ENCODE results near the gene CERS4.
"Not testable (repeated sequence)": the region's sequence is repeated elsewhere in the genome, so short reads cannot be mapped to it uniquely, and the experiment has no call there.

Gene CERS4

DNA sequence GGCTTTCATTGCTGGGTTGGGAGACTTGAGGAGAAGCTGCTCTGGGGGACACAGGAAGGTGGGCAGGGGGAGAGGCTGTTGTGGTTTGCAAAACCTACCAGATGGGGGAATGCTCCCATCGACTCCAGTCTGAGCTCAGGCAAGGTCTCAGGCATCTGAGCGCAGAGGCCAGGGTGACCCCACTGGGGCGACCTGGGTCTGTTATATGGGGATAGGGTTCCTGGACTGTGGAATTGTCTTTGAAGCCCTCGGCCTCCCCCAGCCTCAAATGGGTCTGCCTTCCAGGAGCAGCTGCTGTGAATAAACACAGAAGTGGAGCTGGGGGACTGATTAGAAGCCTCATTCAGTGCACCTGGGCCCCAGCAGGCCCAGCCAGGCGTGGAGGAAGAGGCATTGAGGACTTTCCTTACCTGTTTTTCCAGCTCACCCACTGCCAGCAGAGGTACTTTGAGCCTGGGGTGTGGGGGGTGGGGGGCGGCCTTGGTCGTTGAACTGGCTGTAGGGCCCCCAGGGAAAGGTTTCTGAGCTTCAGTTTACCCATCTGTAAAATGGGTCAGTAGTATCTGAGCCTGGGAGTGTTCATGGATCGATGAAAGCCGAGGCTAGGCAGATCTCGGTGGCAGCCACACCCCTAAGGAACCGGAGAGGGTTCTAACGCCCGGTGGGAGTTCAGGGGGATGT lies 1.4 kb downstream of the CERS4 start:
- DNase-seq, result no peak

DNA sequence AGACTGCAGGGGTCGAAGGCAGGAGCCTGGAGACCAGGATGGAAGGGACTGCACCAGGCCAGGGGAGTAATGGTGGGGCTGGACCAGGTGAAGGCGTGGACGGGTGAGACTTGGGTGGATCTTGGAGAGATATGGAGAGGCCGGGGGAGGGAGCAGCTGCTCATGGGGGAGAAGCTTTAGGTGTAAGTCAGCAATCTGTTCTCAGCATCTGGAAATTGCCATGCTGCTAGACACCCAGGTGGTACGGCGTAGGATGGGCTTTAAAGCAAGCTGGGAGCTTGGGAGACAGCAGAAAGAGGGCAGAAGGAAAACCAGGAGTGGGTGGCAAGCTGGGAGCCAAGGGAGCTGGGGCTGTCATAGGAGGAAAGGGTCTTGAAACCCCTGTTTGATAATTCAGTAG lies 3.0 kb downstream of the CERS4 start:
- DNase-seq, result no peak

DNA sequence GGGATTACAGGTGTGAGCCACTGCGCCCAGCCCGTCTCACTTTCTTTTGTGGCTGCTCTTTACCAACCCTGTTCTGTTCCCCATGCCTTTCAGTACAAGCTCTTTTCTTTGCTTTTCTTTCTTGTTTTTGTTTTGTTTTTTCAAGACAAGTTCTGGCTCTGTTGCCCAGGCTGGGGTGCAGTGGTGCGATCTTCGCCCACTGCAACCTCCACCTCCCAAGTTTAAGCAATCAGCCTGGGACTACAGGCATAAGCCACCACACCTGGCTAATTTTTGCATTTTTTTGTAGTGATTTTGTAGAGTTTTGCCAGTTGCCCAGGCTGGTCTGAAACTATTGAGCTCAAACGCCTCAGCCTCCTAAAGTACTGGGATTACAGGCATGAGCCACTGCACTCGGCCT lies 3.7 kb downstream of the CERS4 start:
- no peak for DNase-seq

DNA sequence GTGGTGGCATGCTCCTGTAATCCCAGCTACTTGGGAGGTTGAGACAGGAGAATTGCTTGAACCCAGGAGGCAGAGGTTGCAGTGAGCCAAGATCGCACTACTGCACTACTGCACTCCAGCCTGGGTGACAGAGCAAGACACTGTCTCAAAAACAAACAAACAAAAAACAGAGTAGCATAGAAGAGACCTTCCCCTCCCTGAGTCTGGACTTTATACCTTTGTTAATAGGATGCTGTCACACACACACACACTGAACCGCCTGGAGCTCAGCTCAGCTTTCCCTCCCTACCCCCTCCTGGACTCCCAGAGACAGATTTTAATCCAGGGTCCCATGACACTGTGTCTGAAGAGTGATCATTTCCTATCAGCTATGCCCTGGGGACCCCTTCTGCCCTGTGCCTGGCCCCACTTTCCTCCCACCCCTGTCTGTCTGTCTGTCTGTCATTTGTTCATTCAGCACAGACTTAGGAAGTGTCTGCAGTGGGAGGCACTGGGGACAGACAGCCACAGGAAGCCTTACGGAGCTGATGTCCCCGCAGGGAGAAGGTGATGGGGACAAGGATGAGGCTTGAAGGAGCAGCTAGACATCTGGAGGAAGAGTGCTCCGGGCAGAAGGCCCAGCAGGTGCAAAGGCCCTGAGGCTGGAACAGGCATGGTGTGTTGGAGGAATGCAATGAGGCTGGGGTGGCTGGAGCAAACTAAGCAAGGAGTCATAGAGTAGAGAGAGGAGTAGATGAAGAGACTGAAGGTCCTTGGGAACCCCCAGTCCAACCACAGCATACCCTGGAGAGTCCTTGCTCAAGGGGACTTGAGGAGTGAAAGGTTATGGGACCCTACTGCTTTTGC lies 4.9 kb downstream of the CERS4 start:
- no peak for DNase-seq

DNA sequence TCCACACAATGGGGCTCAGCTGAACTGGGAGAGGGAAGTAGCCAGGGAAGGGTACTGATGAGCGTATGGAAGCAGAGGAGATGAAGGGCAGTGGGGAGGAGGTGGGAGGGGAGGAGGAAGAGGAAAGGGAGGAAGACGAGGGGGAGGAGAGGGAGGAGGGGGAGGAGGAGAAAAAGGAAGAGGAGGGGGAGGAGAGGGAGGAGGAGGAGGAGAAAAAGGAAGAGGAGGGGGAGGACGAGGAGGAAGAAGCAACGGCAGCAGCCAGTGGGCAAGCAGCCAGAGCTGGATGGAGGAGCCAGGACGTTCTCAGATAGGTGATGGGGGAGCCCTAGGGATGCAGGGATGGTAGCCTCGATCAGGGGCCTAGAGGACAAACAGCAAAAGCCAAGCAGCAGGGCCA lies 5.6 kb downstream of the CERS4 start:
- DNase-seq, result no peak

DNA sequence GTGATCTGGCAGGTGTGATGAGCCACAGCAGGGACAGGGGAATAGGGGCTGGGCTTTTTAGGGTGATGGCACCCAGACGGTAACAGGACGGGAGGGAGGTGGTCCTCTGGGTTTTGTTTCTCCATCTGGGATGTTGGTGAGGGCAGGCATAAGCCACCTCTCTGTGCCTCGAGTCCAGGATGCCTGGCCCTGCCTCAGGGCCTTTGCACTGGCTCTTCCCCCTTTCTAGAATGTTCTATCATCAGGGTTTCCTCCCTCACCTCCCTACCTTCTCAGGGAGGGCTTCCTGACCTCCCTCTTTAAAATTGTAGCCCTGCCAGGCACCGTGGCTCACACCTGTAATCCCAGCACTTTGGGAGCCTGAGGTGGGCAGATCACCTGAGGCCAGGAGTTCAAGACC lies 6.6 kb downstream of the CERS4 start:
- DNase-seq, result no peak

DNA sequence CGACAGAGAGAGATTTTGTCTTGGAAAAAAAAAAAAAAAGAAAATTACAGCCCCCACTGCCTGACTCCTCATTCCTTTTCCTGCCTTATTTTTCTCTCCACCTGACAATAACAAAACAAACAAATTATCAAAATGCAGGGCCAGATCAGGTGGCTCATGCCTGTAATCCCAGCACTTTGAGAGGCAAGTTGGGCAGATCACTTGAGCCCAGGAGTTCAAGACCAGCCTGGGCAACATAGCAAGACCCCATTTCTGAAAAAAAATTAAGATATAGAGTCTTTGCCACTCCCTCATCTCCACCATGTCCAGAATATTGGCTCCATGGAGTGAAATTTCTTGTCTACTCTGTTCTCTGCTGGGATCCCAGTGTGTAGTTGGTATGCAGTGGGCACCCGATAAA lies 7.2 kb downstream of the CERS4 start:
- no peak for DNase-seq

DNA sequence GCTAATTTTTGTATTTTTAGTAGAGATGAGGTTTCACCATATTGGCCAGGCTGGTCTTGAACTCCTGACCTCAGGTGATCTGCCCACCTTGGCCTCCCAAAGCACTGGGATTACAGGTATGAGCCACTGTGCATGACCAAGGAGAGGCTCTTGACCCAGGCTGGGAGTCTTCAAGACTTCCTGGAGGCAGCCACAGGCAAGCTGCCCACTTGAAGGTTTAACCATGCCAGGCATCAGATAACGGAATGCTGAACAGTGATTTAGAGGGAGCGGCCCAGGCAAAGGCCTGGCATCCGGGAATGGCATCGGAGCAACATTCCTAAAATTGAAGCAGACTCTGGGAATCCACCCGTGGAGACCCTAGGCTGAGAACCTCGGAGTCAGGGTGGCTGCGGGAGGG lies 9.0 kb downstream of the CERS4 start:
- DNase-seq, result not testable (repeated sequence)

DNA sequence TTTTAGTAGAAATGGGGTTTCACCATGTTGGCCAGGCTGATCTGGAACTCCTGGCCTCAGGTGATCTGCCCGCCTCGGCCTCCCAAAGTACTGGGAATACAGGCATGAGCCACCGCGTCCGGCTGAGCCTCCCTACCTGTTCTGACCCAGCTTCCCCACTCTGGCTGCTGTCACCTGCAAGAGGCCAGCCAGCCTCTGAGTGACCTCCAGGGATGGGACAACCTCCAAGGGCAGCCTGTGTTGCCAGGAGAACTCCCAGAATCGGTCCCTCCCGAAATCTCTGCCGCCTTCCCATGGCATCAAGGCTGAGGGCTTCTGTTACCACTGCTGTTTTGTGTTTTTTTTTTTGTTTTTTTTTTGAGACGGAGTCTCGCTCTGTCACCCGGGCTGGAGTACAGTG lies 11.3 kb downstream of the CERS4 start:
- no peak for DNase-seq

DNA sequence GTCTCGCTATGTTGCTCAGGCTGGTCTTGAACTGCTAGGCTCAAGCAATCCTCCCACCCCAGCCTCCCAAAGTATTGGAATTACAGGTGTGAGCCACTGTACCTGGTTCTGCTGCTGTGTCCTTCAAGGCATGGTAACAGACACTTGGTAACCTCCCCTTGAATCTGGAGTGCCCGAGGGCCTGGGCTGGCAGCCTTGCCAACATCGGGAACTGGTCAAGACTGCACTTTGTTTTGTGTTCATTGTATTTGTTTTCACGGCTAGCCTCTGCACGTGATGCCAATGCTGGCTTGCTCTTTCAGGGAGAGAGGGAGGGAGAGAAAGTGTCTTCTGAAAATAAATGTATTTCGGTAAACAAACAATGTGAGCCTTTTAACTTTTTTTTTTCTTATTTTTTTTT lies 12.0 kb downstream of the CERS4 start:
- DNase-seq, result no peak

DNA sequence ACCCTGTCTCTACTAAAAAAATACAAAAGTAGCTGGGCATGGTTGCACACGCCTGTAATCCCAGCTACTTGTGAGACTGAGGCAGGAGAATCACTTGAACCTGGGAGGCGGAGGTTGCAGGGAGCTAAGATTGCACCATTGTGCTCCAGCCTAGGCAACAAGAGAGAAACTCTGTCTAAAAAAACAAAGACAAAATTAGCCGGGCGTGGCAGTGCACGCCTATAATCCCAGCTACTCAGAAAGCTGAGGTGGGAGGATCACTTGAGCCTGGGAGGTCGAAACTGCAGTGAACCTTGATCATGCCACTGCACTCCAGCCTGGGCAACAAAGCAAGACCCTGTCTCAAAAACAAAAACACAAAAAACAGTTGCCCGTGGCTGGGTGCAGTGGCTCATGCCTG lies 14.3 kb downstream of the CERS4 start:
- not testable (repeated sequence) for DNase-seq

DNA sequence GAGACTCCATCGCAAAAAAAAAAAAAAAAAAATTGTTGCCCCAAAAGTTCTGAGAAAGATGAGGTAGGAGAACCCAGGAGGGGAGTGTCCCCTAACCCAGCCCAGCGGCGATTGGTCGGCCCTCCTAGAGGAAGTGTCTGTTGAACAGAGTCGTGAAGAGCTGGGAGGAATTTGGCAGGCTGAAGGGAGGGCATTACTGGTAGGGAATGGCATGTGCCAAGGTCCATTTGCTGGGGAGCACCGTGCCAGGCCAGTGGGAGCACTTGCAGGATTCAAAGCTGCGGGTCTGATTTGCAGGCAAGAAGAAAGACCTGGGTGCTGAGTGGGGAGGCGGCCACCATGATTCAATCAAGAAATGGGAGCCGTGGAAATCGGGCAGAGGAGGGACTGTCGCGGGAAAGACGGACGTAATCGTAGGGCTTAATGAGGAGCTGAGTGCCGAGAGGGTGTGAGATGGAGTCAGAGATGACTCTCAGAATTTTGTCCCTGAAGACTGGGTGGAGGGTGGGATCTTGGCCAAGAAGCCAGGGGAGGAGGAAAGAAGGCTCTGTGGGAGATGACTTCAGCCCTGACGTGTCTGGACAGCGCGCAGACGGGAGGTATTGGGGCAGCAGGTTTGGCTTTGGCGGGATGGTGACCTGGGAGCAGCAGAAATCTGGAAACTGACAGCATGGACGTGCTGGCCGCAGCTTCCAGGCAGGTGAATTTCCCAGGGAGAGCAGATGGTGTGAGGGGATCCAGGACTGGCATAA lies 15.4 kb downstream of the CERS4 start:
- DNase-seq, result no peak

DNA sequence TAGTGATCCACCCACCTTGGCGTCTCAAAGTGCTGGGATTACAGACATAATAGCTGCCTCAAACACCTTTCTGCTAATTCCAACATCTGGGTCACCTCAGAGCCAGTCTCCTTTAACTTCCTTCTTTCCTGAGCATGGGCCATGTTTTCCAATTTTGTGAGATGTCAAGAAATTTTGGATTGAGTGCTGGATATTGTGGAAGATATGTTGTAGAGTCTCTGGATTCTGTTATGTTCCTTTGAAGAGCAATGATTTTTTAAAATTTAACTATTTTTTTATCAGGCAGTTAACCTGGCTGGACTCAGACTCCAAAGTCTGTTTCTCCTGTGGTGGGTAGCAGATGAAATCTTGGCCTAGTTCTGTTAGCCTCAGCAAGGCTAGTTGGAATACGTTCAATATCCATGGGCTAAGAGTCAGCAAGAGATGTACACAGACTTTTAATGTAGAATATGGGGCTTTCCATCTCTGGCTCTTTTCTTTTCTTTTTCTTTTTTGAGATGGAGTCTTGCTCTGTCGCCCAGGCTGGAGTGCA lies 22.0 kb downstream of the CERS4 start:
- no peak for DNase-seq

DNA sequence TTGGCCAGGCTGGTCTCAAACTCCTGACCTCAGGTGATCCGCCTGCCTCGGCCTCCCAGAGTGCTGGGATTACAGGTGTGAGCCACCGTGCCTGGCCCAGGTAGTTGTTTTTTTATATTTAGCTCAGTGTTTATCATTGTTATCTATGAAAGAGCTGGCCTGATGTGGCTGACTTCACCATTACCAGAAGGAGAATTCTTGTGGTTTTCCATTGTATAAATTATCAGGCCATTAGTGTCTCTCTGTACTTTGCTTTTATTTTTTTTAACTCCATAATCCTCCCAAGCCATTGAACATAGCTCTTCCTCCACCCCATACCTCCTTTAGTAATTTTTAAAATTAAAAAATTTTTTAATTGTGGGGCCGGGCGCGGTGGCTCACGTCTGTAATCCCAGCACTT lies 24.2 kb downstream of the CERS4 start:
- DNase-seq, result no peak

DNA sequence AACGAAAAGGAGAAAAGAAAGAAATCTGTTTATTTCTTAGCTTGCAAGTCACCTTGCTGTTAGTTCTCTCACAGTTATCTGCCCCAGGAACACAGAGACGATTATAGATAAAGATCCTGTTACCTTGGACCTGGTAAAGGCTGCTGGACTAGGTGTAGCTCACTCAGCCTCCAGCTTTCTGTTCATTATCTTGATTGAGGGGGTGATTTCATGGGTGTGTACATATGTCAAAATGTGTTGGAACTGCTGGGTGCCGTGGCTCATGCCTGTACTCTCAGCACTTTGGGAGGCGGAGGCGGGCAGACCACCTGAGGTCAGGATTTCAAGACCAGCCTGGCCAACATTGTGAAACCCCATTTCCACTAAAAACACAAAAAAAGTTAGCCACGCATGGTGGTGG lies 27.9 kb downstream of the CERS4 start:
- DNase-seq, result no peak

DNA sequence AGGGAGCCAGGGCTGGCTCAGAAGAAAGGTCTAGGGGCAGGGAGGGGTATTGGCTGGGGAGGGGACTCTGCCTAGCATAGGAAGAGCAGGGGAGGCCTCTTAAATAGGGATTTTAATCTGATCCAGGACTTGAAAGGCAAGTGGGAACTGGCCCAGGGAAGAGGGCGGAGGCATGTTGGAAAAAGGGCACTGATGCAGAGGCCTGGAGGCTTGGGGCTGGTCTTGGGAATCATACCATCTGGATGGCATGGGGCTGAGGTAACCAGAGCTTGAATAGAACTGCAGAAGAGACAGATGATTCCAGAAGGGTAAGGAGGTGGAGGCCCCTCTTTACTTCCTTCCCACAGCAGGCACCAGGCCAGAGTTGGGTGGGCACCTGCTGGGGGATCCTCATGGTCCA lies 29.1 kb downstream of the CERS4 start:
- no peak for DNase-seq

DNA sequence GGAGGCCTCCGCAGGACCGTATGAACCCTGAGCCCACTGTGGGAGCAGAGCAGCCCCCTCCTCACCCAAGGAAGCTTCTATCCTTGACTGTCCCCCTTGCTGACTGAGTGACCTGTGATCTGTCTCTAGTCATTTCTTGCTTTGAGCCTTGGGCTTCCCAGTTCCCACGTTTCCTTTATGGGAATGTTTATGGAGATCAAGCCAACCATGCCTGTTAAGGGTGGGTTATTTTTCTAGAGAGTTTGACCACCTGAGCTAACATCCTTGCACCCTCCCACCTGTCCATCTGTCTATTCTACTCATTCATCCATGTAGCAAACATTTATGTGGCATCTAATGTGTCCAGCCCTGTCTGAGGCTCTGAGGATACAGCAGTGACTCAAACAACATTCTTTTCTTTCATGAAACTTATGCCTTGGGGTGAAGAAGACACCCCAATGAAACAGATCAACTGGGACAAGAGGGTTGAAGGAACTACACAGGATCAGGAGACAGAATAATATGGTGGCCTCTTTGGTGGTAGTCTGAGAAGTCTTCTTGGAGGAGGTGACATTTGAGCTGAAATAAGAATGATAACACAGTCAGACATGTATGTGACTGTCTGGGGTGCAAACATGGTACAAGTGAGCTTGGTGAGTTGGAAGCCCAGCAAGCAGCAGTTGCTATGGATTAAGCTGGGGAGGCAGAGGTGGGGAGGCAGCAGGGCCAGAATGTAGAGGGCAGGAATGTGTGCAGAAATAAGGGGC lies 30.5 kb downstream of the CERS4 start:
- no peak for DNase-seq

DNA sequence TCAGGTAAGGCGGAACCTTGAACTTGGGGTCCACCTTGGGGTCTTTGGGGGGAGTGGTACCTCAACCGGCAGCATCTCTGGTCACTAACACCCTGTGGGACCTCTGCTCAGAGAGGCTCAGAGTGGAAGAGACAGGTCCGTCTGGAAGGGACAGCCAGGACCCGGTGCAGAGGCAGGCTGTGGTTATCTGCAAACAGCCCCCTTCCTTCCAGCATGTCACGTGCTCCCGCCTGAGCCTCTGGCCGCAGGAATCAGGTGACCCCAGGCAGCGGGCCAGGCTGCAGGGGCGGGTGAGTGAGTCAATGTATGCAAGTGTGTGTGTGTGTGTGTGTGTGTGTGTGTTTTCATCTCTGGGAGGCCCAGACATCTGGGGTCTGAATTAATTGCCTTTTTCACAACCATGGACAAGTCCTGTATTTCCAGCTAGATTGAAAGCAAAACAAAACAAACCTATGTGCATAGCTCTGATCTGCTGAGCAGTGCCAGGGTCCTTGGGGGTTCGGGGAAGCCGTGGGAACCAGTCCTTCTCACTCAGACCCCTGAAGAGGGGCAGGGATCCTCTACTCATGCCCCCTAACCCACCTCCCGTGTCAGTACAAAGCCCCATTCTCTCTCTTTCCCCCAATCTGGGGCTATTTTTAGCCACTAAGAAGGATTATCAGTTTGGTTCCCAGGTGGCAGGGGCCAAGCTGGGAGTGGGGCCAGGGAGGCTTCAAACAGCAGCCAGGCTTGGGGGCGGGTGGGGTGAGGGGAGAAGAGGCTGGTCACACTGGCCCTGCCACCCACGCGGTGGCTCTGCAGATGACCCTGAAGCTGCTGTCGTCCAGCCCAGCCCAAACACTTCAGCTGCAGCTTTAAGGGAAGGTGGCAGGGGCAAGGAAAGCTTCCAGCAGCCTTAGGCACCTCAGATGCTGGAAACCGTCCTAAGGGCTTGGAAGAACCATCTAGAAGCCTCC lies 31.4 kb downstream of the CERS4 start:
- DNase-seq, result peak; percentile 22

DNA sequence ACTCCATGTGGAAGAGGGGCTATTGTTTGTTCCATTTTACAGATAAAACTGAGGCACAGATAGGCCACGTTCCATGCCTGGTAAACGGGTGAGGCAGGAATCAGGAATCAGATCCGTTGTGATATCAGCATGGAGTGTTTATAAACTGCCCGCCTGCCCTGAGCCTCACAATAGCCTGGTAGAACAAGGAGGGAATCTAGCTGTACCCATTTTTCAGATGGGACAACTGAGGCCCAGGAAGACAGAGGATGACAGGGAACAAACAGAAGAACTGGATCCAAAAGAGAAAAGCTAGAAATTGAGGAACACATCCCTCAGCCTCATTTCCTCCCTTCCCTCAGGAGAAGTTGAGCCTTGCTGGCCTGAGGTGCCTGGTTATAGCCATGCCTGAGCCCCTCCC lies 32.5 kb downstream of the CERS4 start:
- no peak for DNase-seq

DNA sequence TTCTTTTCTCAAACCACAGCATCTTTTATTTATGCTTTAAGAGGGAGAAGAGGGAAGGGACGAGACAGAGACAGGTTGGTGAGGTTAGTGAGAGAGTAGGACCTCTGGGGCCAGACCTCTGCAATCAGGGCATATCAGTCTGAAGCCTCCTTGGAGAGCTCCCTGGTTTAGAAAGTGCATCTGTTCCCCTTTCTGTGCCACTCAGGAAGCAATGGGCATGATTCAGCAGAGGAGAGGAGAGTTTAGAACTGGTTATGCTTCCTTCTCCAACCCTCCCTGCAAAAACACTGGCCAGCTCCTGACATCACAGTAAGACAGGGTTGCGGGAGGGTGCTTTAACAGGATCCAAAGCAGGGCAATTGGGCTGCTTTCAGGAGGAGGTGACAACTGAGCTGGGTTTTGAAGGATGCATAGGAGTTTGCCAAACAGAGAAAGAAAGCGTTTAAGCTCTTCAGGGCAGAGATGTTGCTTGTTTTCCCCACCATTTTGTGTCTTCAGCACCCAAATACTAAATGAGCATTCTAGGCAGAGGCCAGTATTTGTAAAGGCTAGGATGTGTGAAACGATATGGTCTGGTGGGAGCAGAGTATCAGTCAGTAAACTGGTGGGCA lies 33.1 kb downstream of the CERS4 start:
- no peak for DNase-seq

DNA sequence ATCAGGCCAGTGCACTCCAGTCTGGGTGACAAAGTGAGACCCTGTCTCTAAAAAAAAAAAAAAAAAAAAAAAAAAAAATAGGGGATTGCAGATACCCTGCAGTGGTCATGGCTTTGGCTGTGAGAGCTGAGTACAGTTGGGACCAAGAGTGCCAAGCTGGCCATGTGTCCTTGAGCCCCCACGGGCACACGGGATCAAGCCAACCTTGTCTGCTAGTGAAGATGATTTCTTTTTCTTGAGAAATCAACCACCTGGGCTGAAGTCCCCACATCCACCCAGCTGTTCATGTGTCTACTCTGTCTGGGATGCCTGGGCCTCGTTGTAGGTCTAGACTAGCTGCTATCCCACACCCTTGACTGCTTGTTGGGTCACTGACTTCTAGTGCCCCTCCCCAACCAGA lies 34.0 kb downstream of the CERS4 start:
- DNase-seq, result no peak

All from stimulated activated CD4-positive, alpha-beta T cell treated with anti-CD3 and anti-CD28 coated beads, Interleukin-4, amount 100 ng/mL, for 24 hours (primary cell).